SK-N-MC (cell line): ENCODE data around the gene MCOLN1.

ENCODE experiments used
- DNase-seq: peaks from one replicate; pipeline ENCODE4 v3.0.0-alpha.2; 2011; ENCODE audit warnings: low read depth, low spot score
- H3K27ac ChIP-seq: fragments of 200-600 bp; sonication (generic); 2 replicates; pipeline ENCODE4 v1.5.1; 2016; ENCODE audit warnings: mixed run types
- H3K36me3 ChIP-seq: fragments of 200-600 bp; sonication (generic); 2 replicates; pipeline ENCODE4 v1.6.1; 2017; ENCODE audit warnings: antibody characterized with exemption, low read length, mixed read lengths; ENCODE audit not compliant: insufficient read depth
- H3K4me3 ChIP-seq: fragments of 200-600 bp; sonication (generic); 2 replicates; pipeline ENCODE4 v1.5.1; 2016
- H3K9ac ChIP-seq: fragments of 200-600 bp; sonication (generic); 2 replicates; pipeline ENCODE4 v1.8.0; 2017; ENCODE audit warnings: mixed run types, mixed read lengths; ENCODE audit not compliant: insufficient read length
- H3K9me3 ChIP-seq: fragments of 200-600 bp; sonication (generic); 2 replicates; pipeline ENCODE4 v1.6.1; 2017; ENCODE audit warnings: low read depth, mild to moderate bottlenecking, antibody characterized with exemption, low read length, moderate library complexity, mixed read lengths
- EZH2 ChIP-seq: fragments of 200-600 bp; sonication (generic); IDR thresholded peaks from one replicate; pipeline ENCODE4 v1.6.1; 2017; ENCODE audit warnings: antibody characterized with exemption
- FOXP2 ChIP-seq: optimal IDR thresholded peaks from 2 replicates; pipeline ENCODE3; 2011; ENCODE audit warnings: mild to moderate bottlenecking, moderate library complexity; ENCODE audit not compliant: insufficient read depth; ENCODE audit errors: extremely low read length, control extremely low read depth
- POLR2AphosphoS5 ChIP-seq: IDR thresholded peaks from 2 replicates; pipeline ENCODE4 v1.6.1; 2012; ENCODE audit warnings: mild to moderate bottlenecking, low read depth, low read length, borderline replicate concordance

The MCOLN1 gene

GRCh38 chr19:7579182-7579581 lies 56.8 kb downstream of the MCOLN1 start:
- Histone ChIP-seq H3K27ac (no peak overlapping the region), H3K36me3 (no peaks in the 10 kb centered on the region), H3K9ac (no peak overlapping the region), H3K4me3 (no peak overlapping the region), H3K9me3 (no peaks in the 10 kb centered on the region)
- DNase-seq: no peak
- TF ChIP-seq FOXP2 (no peak), EZH2 (no peak), POLR2AphosphoS5 (no peak)

- H3K9me3 ChIP-seq: no peaks in the 10 kb centered on the region
- no peak overlapping the region for H3K9ac ChIP-seq
- no peak overlapping the region for H3K4me3 ChIP-seq
- H3K27ac ChIP-seq: no peak overlapping the region
- H3K36me3 ChIP-seq: no peaks in the 10 kb centered on the region
- DNase-seq: no peak
- TF ChIP-seq POLR2AphosphoS5 (no peak), EZH2 (no peak), FOXP2 (no peak)
Observed at GRCh38 chr19:7582446-7582845, 60.0 kb downstream of the MCOLN1 start.
